ENCODE measurements around the gene ZNF620. TPM values are rescaled to one million over a fixed set of nuclear protein-coding genes. Genes with fewer than 3 reads are reported as not detected.

ZNF620 gene
- total RNA-seq, 3 donors from 2014 or later (not counting 1 experiment from before 2014, with no cell fraction given), result 3.3 to 7.4 (median 6.0) TPM

GRCh38 chr3:40477666-40478065 lies 28.2 kb upstream of the ZNF620 start:
- WGBS (ENCODE audit: insufficient coverage), result 83% methylated on average over 3 of the region's 4 CpGs
- Mint-ChIP-seq H3K27ac (peak overlapping the region; percentile 95 to 97), H3K9me3 (no peaks in the 10 kb centered on the region)

GRCh38 chr3:40487172-40487571 lies 18.7 kb upstream of the ZNF620 start:
- no peak for TF ChIP-seq CTCF (IDR thresholded peaks at IDR 0.05)
- Histone ChIP-seq H3K4me3 (ENCODE audit: low read length) (no peak overlapping the region), H3K36me3 (ENCODE audit: control insufficient read depth, insufficient read depth, low read length) (peaks cover 32% of the 10 kb centered on the region), H3K27ac (ENCODE audit: low read length) (no peak overlapping the region), H3K9me3 (ENCODE audit: control insufficient read depth, insufficient read depth, low read length) (peaks cover 8% of the 10 kb centered on the region), H3K27me3 (ENCODE audit: control insufficient read depth, insufficient read depth, low read length) (no peaks in the 10 kb centered on the region), H3K4me1 (ENCODE audit: control insufficient read depth, insufficient read depth, low read length) (peaks cover 10% of the 10 kb centered on the region)
- peaks cover 2 to 9% of the 10 kb centered on the region in 2 donors for H3K9me3 Mint-ChIP-seq
- H3K4me1 Mint-ChIP-seq, result peaks cover 6 to 10% of the 10 kb centered on the region in 2 donors
- DNase-seq, result no peak
- WGBS (ENCODE audit: insufficient coverage), result 94% methylated on average over 3 of the region's 3 CpGs
- no peak overlapping the region for H3K27ac Mint-ChIP-seq
- no peaks in the 10 kb centered on the region for H3K27me3 Mint-ChIP-seq (ENCODE audit: low read depth in 2 of 2)
- intact Hi-C loops (cut with micrococcal nuclease), result no loop called here
- H3K36me3 Mint-ChIP-seq, result peaks cover 23% of the 10 kb centered on the region
- no peak overlapping the region for H3K4me3 Mint-ChIP-seq
- ATAC-seq, result no peak

More at GRCh38 chr3:40477666-40478065, 28.2 kb upstream of the ZNF620 start:
- Mint-ChIP-seq H3K27me3 (ENCODE audit: low read depth in 2 of 2) (no peaks in the 10 kb centered on the region), H3K4me3 (peak overlapping the region; percentile 97), H3K36me3 (no peaks in the 10 kb centered on the region), H3K4me1 (peaks cover 28 to 36% of the 10 kb centered on the region in 2 donors)
- Histone ChIP-seq H3K27me3 (ENCODE audit: control insufficient read depth, insufficient read depth, low read length) (no peaks in the 10 kb centered on the region), H3K36me3 (ENCODE audit: control insufficient read depth, insufficient read depth, low read length) (peaks cover 26% of the 10 kb centered on the region), H3K4me1 (ENCODE audit: control insufficient read depth, insufficient read depth, low read length) (peaks cover 12% of the 10 kb centered on the region), H3K4me3 (ENCODE audit: low read length) (peak overlapping the region; percentile 76), H3K27ac (ENCODE audit: low read length) (no peak overlapping the region), H3K9me3 (ENCODE audit: control insufficient read depth, insufficient read depth, low read length) (no peaks in the 10 kb centered on the region)
- DNase-seq, result no peak
- ATAC-seq, result no peak
- intact Hi-C loops (cut with micrococcal nuclease), result loop anchor here (1.0 kb wide), 2 partner anchors 24 to 47 kb away; partner anchors contain the start of gene ZNF621
- no peak for TF ChIP-seq CTCF (IDR thresholded peaks at IDR 0.05)

GRCh38 chr3:40490916-40491315 lies 14.9 kb upstream of the ZNF620 start:
- peaks cover 8% of the 10 kb centered on the region for H3K9me3 ChIP-seq (ENCODE audit: control insufficient read depth, insufficient read depth, low read length)
- Mint-ChIP-seq H3K9me3 (peaks cover 2 to 9% of the 10 kb centered on the region in 2 donors), H3K27me3 (ENCODE audit: low read depth in 2 of 2) (no peaks in the 10 kb centered on the region), H3K36me3 (peaks cover 23% of the 10 kb centered on the region), H3K4me1 (no peaks in the 10 kb centered on the region), H3K27ac (no peak overlapping the region), H3K4me3 (no peak overlapping the region)
- H3K36me3 ChIP-seq (ENCODE audit: control insufficient read depth, insufficient read depth, low read length), result peaks cover 20% of the 10 kb centered on the region
- 93% methylated on average over 2 of the region's 5 CpGs for WGBS (ENCODE audit: insufficient coverage)
- TF ChIP-seq CTCF (IDR thresholded peaks at IDR 0.05), result no peak
- no peaks in the 10 kb centered on the region for H3K4me1 ChIP-seq (ENCODE audit: control insufficient read depth, insufficient read depth, low read length)
- ATAC-seq (no peak), DNase-seq (no peak)
- H3K4me3 ChIP-seq (ENCODE audit: low read length), result no peak overlapping the region
- no peaks in the 10 kb centered on the region for H3K27me3 ChIP-seq (ENCODE audit: control insufficient read depth, insufficient read depth, low read length)
- intact Hi-C loops (cut with micrococcal nuclease), result no loop called here
- H3K27ac ChIP-seq (ENCODE audit: low read length), result no peak overlapping the region

GRCh38 chr3:40494698-40495097 lies 11.1 kb upstream of the ZNF620 start:
- no peaks in the 10 kb centered on the region for H3K36me3 Mint-ChIP-seq
- no peaks in the 10 kb centered on the region for H3K27me3 Mint-ChIP-seq (ENCODE audit: low read depth in 2 of 2)
- Histone ChIP-seq H3K9me3 (ENCODE audit: control insufficient read depth, insufficient read depth, low read length) (no peaks in the 10 kb centered on the region), H3K36me3 (ENCODE audit: control insufficient read depth, insufficient read depth, low read length) (no peaks in the 10 kb centered on the region), H3K4me1 (ENCODE audit: control insufficient read depth, insufficient read depth, low read length) (no peaks in the 10 kb centered on the region), H3K4me3 (ENCODE audit: low read length) (no peak overlapping the region), H3K27me3 (ENCODE audit: control insufficient read depth, insufficient read depth, low read length) (no peaks in the 10 kb centered on the region), H3K27ac (ENCODE audit: low read length) (no peak overlapping the region)
- no peak for TF ChIP-seq CTCF (IDR thresholded peaks at IDR 0.05)
- no CpG with 5 or more reads among the region's 2 CpGs for WGBS (ENCODE audit: insufficient coverage)
- ATAC-seq (no peak), DNase-seq (no peak)
- H3K27ac Mint-ChIP-seq, result no peak overlapping the region
- no peaks in the 10 kb centered on the region for H3K9me3 Mint-ChIP-seq
- H3K4me3 Mint-ChIP-seq, result no peak overlapping the region
- peaks cover 0 to 2% of the 10 kb centered on the region in 2 donors for H3K4me1 Mint-ChIP-seq
- intact Hi-C loops (cut with micrococcal nuclease), result no loop called here

Data from natural killer cell (primary cell).